GM18502 (cell line): ENCODE data around the gene COA1.
A peak's percentile ranks its signal among the peaks of the same experiment; 100 is the strongest.
"Not testable (repeated sequence)": the region's sequence is repeated elsewhere in the genome, so short reads cannot be mapped to it uniquely, and the experiment has no call there.

Source experiments
- ATAC-seq: cut with Tn5 transposase; IDR thresholded peaks from one replicate; pipeline ENCODE4 v1.9.1; 2021; ENCODE audit warnings: mild to moderate bottlenecking; ENCODE audit not compliant: unreplicated experiment, poor library complexity

COA1 gene, protein sequence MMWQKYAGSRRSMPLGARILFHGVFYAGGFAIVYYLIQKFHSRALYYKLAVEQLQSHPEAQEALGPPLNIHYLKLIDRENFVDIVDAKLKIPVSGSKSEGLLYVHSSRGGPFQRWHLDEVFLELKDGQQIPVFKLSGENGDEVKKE

DNA sequence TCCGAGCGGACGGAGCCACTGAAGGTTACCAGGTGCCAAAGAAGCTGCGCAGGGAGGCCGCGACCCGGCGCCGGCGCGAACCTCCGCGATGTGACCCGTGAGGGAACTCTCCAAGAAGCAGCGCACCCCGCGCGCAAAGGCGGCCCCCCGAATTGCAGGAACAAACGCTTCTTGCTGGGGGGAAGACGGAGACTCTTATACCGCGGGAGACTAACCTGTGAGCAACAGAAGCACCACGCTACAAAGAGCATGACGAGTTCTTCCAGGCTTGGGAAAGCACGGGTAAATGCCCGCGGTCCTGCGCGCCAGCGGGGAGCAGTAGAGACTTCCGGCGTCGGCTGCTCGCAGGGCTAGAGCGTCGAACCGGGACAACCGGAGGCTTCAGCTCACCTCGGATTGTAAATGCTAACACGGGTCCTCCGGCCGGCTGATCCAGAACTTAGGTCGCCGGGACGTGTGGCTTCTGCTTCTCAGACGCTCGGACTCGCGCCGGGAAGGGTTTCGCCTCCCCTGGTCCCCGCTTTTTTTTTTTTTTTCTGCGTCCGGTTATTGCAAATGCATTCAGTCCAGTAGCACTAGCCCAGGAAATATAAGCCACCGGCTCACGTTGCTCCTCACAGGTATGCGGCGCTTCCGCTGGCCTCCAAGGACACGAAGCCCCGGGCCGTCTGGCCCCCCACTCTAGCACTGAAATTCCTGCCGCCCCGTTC, at the start of gene COA1:
TSS of gene COA1 (minus strand) at position 310 of the 710 bp plus-strand sequence. CDS start 80,909 bp downstream, outside the sequence.
- peak; percentile 77 for ATAC-seq

DNA sequence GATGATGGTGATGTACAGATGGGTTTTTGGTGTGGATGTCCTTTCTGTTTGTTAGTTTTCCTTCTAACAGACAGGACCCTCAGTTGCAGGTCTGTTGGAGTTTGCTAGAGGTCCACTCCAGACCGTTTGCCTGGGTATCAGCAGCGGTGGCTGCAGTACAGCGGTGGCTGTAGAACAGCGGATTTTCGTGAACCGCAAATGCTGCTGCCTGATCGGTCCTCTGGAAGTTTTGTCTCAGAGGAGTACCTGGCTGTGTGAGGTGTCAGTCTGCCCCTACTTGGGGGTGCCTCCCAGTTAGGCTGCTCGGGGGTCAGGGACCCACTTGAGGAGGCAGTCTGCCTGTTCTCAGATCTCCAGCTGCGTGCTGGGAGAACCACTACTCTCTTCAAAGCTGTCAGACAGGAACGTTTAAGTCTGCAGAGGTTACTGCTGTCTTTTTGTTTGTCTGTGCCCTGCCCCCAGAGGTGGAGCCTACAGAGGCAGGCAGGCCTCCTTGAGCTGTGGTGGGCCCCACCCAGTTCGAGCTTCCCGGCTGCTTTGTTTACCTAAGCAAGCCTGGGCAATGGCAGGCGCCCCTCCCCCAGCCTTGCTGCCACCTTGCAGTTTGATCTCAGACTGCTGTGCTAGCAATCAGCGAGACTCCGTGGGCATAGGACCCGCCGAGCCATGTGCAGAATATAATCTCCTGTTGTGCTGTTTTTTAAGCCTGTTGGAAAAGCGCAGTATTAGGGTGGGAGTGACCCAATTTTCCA, 49.1 kb upstream of the COA1 start:
- not testable (repeated sequence) for ATAC-seq

GRCh38 chr7:43775255-43775654, 45.9 kb upstream of the COA1 start:
- not testable (repeated sequence) for ATAC-seq

GRCh38 chr7:43773268-43773667, 43.9 kb upstream of the COA1 start:
- ATAC-seq: not testable (repeated sequence)

GRCh38 chr7:43771573-43771972, 42.2 kb upstream of the COA1 start:
- ATAC-seq: no peak

GRCh38 chr7:43771128-43771527, 41.8 kb upstream of the COA1 start:
- ATAC-seq: no peak

GRCh38 chr7:43769791-43770465, 40.6 kb upstream of the COA1 start:
- ATAC-seq: no peak

GRCh38 chr7:43769281-43769680, 40.0 kb upstream of the COA1 start:
- ATAC-seq: no peak

- no peak for ATAC-seq
Measured at GRCh38 chr7:43768887-43769272, 39.6 kb upstream of the COA1 start.

GRCh38 chr7:43768201-43768886, 39.0 kb upstream of the COA1 start:
- ATAC-seq: no peak

DNA sequence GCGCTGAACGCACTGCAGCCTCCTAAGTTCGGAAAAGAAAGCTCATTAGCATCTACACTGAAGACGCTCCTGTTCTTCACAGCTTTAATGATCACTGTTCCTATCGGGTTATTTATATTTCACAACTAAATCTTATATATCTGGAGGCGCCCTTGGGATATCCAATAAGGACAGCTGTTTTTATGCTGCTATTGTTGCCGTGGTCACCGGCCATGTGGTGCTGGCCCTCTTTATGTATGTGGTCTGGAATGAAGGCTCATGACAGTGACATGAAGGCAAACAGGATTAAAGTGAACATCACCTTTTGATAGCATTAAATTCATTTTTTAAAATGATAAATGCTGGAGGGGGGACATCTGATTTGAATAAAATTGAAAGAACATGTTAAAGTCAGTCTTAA, 38.0 kb upstream of the COA1 start:
- ATAC-seq: no peak

GRCh38 chr7:43766564-43766963, 37.2 kb upstream of the COA1 start:
- no peak for ATAC-seq

DNA sequence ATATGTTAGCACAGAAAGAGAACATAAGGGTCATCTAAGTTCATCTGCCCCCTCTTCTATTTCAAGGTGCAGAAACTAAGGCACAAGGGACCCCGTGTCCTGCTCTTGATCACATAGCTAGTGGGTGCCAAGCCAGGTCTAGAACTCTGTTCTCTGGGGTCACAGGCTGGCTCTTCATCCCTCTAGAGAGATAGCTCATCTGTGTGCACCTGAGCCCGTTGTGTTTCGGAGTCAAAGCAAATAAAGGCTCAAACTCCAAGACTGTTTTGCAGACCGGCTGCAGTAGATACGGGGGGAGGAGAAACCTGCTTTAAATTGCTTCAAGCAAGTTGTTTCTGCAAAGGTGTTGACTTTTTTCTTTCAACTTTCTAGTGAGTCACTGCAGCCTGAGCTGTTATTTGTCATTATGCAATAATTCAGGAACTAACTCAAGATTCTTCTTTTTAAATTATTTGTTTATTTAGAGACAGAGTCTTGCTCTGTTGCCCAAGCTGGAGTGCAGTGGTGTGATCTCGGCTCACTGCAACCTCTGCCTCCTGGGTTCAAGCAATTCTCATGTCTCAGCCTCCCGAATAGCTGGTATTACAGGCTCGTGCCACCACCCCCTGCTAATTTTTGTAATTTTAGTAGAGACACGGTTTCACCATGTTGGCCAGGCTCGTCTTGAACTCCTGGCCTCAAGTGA, 35.6 kb upstream of the COA1 start:
- no peak for ATAC-seq

GRCh38 chr7:43764039-43764761, 34.9 kb upstream of the COA1 start:
- peak; percentile 69 for ATAC-seq

DNA sequence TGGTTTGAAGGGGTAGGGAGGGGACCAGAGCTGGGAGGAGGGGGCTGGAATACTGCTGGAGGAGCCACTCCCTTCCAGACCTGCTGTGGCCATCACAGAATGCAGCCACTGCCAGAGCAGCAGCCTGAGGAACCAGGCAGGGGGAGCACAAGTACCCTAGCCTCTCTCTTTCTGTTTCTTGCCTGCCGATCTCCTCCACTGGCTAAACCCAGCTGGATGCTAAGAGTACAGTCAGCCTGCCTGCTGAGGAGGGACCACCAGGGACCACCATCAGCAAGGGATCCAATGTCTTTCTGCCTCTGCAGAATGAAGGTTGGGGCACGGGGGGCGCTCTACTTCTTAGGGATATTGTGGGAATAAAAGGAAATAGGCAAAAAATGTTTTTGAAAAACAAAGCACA, 33.9 kb upstream of the COA1 start:
- ATAC-seq: no peak

GRCh38 chr7:43761938-43762692, 32.8 kb upstream of the COA1 start:
- ATAC-seq: no peak

DNA sequence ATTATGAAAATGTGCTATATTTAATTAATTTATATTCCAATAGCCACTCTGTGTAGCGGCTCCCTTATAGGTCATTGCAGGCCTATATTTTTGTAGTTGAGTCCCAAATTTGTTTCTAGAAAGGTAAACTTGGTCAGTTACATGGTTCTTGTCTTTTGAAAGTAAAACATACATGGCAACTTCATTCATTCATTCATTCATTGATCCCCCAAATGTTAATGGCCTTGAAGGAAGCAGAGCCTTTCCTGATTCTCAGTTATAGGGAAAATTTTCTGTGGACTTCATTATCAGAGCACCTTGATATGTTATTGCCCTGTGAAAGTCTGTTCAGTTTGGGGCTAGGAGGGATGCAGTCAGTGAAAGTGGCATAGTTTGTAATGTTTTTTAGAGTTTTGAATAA, 32.1 kb upstream of the COA1 start:
- no peak for ATAC-seq

- no peak for ATAC-seq
Measured at GRCh38 chr7:43760861-43761260, 31.5 kb upstream of the COA1 start.
